ENCODE measurements around the gene PEF1.

- TF ChIP-seq, protein P1, sequence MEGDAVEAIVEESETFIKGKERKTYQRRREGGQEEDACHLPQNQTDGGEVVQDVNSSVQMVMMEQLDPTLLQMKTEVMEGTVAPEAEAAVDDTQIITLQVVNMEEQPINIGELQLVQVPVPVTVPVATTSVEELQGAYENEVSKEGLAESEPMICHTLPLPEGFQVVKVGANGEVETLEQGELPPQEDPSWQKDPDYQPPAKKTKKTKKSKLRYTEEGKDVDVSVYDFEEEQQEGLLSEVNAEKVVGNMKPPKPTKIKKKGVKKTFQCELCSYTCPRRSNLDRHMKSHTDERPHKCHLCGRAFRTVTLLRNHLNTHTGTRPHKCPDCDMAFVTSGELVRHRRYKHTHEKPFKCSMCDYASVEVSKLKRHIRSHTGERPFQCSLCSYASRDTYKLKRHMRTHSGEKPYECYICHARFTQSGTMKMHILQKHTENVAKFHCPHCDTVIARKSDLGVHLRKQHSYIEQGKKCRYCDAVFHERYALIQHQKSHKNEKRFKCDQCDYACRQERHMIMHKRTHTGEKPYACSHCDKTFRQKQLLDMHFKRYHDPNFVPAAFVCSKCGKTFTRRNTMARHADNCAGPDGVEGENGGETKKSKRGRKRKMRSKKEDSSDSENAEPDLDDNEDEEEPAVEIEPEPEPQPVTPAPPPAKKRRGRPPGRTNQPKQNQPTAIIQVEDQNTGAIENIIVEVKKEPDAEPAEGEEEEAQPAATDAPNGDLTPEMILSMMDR (conservative IDR thresholded peaks at IDR 0.05; ENCODE audit: low read depth, low read length), result no peak
- no peak for TF ChIP-seq EZH2 (IDR thresholded peaks at IDR 0.05; ENCODE audit: borderline replicate concordance, low read depth, low read length, poor library complexity, severe bottlenecking)
Observed at GRCh38 chr1:31614414-31615005, 30.2 kb downstream of the PEF1 start.

All from A673 (cell line).